ENCODE measurements around the gene VIM.
"Not testable (repeated sequence)": the region's sequence is repeated elsewhere in the genome, so short reads cannot be mapped to it uniquely, and the experiment has no call there.

Gene VIM

DNA sequence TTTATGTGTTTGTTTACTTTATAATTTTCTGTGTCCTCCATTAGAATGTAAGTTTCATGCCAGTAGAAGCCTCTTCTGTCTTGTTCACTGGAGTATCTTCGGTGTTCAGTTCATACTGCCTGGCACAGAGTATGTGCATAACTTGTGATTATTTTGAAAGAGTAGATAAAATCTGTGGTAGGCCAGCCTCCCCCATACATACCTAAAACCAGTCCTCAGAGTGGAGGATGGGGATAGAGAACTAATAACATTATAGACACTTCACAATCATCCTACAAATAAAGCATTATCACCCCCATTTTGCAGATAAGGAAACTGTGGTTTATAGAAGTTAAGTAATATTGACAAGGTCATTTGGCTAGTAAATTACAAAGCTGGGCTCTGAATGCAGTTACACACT lies 28.0 kb downstream of the VIM start:
- no peak for DNase-seq (ENCODE audit: low read depth, low spot score)

DNA sequence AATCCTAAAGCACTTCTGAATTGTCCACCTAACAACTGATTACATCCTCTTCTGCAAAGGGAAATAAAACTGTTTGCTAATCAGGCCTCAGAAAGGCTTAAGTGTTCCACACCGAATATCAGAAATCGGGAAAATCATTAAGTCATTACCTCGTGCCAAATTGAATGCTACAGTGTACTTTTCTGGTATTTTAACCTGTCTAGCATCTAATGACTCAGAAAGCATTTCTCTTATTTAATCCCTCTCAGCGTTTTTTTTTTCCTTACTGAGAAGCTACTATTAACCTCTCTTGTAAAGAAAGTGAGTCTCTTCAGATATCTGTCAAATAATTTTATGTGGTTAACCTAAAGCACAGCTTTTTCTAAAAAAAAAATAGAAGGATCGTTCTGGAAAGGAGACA lies 28.6 kb downstream of the VIM start:
- no peak for DNase-seq (ENCODE audit: low read depth, low spot score)

DNA sequence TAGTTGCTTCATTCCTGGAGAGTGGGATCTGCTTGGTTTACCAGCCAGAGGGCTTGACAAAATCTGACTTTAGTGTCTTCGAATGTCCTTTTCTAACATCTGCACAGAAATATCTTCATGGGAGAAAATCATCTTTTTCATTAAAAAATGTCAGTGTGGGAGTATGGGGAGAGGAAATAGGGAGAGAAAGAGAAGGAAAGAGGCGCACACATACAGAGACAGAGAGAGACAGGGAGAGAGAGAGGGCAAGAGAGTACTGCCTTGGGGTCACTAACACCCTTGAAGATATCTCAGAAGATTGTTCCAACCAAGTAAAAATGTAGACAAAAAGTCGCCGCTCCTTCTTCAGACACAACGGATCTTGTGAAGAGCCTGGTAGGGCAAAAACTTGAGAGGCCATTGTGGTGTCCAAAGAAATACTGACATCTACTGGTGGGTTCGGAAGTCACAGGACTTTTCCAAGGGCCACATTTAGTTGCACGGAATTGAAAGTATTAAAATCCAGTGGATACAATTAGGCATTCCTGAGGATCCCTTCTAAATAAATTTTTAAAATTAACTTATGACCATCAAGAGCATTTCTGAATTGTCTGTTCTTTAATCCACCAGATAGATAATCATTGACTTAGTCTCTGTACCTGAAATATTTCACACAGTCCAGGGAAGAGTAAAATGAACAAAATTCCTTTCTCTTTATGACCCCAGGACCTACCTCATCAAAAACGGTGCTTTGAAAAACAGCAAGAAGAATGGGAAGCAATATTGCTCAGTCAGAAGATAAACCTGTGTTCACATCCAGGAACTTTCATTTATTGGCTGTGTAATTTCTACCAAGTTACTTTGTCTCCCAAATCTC lies 29.7 kb downstream of the VIM start:
- DNase-seq (ENCODE audit: low read depth, low spot score): peak; percentile 68

DNA sequence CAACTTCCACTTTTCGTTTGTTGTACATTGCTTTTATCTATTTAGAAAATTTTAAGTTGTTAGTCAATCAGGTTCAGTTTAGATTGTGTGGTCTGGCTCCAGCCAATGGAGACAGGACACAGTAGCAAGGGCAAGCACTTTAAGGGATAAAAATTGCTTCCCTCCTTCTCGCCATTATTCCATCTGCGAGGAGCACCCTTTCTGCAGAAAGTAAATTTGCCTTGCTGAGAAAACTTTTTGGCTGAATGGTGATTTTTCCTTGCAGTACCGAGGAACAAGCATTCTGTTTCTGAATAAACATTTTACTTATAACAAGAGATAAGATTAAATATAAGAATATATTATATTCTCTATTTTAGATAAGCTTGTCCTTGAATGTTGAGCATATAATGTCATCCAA lies 34.5 kb downstream of the VIM start:
- DNase-seq (ENCODE audit: low read depth, low spot score): no peak

DNA sequence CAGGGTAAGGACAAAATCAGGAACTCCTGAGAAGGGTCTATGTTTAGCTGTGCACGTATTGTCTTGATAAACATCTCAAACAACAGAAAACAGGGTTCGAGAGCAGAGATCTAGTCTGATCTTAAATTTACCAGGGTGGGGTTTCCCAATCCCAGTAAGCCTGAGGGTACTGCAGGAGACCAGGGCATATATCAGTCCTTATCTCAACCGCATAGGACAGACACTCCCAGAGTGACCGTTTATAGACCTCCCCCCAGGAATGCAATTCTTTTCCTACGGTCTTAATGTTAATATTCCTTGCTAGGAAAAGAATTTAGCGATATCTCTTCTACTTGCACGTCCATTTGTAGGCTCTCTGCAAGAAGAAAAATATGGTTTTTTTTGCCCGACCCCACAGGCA lies 35.5 kb downstream of the VIM start:
- no peak for DNase-seq (ENCODE audit: low read depth, low spot score)

DNA sequence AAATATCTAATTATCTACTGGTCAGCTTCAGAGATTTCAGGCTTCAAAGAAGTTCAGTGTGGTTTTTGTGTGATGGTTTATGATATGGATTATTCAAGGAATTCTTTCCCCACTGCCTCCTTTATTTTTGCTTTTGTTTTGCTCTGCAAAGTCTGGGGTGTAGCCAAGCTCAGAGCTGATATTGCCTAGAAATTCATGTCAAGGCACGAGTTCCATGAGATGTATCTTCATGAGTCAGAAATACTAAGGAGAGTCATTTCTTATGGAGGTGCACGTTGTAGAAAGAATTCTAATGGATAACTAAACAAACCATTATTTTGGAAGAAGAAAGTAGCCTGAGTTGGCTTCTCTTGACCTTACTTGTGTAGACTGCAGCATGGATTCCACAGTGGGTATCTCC lies 37.4 kb downstream of the VIM start:
- DNase-seq (ENCODE audit: low read depth, low spot score): no peak

DNA sequence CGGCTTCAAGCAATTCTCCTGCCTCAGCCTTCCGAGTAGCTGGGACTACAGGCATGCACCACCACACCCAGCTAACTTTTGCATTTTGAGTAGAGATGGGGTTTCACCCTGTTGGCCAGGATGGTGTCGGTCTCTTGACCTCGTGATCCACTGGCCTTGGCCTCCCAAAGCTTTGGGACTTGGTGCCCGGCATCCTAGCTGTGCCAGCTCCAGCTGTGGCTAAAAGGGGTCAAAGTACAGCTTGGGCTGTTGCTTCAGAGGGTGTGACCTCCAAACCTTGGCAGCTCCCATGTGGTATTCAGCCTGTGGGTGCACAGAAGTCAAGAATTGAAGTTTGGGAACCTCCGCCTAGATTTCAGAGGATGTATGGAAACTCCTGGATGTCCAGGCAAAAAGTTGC lies 38.5 kb downstream of the VIM start:
- not testable (repeated sequence) for DNase-seq (ENCODE audit: low read depth, low spot score)

DNA sequence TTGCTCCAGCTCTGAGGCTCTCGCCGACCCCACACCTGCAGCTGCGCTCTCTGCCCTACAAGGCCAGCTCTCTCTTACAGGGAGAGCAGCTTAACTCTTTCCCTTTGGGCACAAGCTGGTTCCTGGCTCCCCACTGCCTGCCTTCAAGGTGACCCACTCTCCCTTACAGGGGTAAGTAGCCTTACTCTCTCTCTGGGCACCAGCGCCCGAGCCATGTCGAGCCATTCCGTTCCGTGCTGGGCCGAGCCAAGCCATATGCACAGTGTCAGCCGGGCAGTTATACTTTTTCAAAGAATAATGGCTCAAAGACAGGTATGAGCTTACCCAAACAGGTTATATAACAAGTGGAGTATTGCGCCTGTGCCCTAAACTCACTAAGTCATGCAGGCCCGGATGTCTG lies 44.6 kb downstream of the VIM start:
- DNase-seq (ENCODE audit: low read depth, low spot score): no peak

DNA sequence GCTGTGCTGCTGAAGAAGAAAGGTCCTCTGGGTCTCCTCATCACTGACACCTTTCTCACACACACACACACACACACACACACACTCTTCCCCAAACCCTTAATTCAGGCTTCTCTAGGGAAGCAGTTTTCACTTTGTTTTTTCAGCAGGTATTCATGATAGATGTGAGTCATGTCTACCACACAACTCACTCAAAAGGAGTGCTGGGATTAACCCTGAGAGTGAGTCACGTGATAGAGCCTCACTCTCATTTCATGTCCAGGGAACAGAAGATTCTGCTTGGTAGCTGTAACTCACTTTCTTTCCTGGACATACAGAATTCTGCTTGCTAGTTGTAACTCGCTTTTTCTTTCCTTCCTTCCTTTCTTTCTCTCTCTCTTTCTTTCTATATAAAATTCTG lies 45.4 kb downstream of the VIM start:
- no peak for DNase-seq (ENCODE audit: low read depth, low spot score)

DNA sequence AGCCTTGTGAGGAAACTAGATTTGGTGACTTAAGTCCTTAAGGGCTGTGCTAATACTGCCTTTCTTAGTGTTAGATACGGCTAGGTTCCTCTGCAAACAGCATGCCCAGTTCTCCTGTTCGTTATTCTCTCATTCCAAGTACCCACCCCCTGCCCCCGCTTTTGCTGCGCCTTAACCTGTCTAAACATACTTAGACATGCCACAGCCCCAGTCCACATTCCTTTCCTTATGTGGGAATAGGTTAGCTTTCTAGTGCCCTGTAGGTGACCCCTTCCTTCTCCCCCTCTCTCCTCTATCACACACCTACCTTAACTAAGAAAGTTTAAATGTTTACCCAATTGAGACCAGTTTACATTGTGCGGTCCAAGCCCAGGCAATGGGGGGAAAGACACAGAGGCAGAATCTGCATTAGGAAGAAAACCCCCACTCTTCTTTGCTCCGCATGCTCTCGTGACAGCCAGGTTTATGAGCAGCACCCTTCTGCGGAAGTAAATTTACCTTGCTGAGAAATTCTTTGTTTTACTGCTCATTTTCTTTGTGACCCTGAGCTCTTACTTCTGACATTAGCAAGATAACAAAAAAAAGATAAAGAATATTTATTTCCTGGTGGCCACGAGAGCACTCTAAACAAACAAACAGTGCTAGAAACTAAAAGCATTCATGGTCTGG lies 48.8 kb downstream of the VIM start:
- DNase-seq (ENCODE audit: low read depth, low spot score): no peak

DNA sequence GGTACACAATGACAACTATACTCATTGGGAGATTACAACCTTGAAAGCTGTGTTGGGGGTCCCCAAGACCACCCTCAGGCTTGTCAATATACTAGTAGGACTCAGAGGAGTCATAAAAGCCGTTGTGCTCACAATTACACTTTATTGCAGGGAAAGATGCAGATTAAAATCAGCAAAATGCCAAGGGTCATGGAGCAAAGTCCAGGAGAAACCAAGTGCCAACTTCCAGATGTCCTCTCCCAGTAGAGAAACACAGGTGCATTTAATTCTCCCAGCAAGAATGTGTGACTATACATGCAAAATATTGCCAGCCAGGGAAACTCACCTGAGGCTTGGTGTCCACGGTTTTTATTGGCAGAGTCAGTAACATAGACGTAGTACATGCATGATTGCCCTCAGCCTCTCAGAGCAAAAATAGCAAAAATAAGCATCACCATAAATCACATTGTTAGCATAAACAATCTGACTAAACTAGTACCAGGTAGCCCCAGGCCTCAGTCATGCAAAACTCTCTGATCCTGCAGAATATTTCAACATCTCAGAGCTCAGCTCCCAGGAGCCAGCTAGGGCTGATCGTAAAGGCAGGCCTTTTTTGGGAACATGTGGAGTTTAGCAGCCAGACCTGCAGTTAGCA lies 50.7 kb downstream of the VIM start:
- DNase-seq (ENCODE audit: low read depth, low spot score): no peak

DNA sequence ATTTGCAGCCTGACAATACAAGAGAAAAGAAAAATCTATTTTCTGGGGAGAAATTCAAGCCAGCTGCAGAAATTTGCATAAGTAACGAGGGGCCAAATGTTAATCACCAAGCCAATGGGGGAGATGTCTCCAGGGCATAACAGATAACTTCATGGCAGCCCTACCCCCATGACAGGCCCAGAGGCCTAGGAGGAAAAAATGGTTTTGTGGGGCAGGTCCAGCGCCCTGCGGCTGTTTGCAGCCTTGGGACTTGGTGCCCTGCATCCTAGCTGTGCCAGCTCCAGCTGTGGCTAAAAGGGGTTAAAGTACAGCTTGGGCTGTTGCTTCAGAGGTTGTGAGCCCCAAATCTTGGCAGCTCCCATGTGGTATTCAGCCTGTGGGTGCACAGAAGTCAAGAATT lies 54.3 kb downstream of the VIM start:
- DNase-seq (ENCODE audit: low read depth, low spot score): no peak

DNA sequence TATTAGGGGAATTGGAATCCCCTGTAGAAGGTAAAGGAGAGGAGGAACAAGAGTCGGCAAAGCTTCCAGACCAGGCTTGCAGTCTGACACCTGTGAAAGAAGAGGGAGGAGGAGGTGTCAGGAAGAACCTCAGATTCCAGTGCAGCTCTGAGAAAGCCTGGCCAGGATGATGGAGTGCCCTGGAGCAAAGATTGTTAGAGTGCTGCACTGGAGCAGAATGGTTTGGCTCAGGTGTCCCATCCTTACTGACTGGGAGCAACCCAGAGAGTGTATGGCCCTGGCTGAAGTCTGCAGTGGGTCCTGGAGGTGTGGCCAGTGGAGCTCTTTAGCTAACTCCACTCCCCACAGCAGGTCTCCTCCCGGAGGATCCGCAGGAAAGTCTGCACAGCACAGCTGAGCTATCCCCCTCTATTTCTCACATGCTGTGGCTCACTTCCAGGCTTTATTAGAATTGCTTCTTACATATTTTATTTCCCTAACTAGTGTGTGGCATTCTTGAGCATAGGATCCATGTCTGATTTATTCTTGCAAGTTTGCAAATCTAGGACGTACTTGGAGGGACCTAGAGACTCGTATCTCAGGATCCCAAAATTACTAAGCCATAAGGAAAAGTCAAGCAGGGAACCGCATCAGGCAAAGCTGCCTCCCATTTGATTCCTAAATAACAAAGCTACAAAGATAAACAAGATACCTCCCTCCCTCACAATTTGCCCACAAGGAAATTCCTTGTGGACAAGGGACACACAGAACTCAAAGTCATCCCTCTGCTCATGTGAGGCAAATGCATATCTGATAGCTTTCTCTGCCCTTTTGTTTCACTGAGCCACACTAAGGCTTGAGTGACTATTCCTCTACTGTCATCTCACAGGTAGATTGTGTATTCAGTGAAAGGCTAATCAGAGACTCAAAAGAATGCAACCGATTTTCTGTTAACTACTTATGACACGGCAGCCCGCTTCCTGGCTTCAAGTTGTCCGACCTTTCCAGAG lies 58.8 kb downstream of the VIM start:
- peak; percentile 58 for DNase-seq (ENCODE audit: low read depth, low spot score)

All from ELF-1 (cell line).